NCI-H748 treated with DMSO at 0.1 percent for 48 hours (cell line): Measurements from ENCODE around the gene DROSHA.
A peak's percentile ranks its signal among the peaks of the same experiment; 100 is the strongest.
"Not testable (repeated sequence)": the region's sequence is repeated elsewhere in the genome, so short reads cannot be mapped to it uniquely, and the experiment has no call there.

Source experiments
- DNase-seq: peaks from one replicate; lab custom pipeline; 2025; lab: John Stamatoyannopoulos, UW

Gene DROSHA

DNA sequence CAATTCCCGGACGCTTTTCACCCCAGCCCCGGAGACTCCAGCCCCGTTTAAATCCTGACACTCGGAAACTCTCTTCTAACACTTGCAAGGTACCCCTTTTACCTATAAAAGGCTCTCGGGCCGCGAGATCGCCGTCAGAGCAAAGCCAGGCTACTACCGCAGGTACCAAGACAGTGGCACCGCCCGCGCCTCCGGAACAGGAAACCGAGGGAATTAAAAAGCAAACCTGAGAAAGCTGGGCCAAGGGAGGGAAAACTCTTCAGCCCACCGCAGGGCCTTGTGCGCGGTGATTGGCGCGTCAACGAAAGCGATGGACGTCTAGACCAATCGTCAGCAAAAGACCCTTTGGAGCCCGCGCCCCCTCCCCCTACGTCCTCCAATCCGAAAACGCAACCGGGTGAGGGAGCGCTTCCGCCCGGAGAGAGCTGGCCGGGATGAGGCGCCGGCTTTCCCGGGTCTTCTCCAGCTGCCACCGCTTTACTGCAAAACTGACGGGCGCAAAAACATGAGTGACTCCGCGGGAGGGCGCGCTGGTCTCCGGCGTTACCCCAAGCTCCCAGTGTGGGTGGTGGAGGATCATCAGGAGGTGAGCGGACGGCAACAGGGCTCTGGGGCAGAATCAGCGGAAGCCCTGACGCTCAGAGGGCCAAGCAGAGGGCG, at the start of gene DROSHA, which contains the start of gene C5orf22:
TSS of gene DROSHA (minus strand) at position 206 of the 660 bp plus-strand sequence. CDS start 3,034 bp downstream, outside the sequence.
TSS of gene C5orf22 (plus strand) at position 414 of the 660 bp plus-strand sequence. CDS start at position 506, 92 bp downstream.
- DNase-seq, result peak; percentile 99

DNA sequence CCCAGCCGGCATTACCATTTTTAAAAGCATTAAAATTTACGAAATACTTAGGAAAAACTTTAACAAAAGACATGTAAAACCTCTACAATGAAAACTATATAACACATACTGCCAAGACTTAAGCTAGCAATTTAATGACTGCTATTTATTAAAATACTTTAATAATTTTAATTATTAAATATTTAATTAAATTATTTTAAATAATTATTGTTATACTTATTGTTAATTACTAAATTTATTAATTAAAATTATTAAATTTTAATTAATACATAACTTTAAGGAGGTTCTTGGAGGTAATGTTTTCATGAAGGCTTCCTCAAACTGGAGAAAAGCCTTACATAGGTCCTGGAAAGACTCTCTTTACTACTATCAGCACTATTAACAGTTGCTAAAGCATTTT, 47.7 kb upstream of the DROSHA start:
- no peak for DNase-seq

DNA sequence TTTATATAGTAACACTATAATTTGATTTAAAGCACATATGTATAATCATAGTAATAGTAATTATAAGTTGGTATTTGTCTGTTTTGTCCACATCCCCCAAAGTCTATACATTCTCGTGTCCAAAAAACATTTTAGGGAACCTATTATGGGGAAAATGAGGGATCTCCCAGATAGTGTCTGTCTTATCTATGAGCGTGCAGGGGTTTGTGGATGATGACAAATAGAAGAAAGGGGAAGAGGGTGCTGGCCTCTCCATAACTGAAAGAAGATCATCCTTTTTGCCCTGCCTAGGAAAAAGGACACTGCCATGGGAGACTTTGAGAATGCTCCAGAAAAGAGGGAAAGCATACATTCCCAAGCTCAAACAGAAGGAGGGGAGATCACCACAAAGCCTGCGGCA, 45.5 kb upstream of the DROSHA start:
- no peak for DNase-seq

DNA sequence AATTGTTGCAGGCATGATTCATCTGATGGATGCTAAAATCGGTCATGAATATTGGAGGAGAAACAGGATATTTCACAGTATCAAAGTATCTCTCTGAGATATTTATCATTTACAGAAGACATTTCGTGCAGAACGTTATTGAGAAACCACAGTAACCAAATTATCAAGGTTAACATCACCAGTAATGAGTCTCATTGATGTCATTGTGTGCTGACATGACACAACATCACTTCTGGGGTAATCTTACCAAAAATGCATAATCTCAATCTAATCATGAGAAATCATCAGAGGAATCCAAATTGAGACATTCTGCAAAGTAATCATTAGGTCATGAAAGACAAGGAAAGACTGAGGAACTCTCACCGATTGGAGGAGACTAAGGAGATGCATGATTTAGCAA, 42.9 kb upstream of the DROSHA start:
- DNase-seq, result no peak

GRCh38 chr5:31573494-31574142, 41.7 kb upstream of the DROSHA start:
- DNase-seq, result no peak

DNA sequence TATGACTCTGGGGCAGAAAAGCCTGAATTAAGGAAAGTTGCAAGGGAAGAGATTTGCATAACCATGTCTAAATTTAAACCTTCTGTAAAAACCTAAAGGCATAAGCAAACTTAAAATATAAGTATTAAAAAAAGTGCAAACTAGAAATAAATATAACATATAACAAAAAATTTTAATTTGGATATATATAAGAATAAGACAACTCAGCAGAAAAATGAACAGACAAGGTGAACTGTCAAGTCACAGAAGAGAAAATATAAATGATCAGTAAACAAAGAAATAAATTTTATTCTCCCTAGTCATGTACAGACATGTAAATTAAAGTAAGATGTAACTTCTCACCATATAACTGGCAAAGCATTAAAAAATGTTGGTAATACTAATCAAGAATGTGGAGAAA, 37.2 kb upstream of the DROSHA start:
- DNase-seq, result no peak

DNA sequence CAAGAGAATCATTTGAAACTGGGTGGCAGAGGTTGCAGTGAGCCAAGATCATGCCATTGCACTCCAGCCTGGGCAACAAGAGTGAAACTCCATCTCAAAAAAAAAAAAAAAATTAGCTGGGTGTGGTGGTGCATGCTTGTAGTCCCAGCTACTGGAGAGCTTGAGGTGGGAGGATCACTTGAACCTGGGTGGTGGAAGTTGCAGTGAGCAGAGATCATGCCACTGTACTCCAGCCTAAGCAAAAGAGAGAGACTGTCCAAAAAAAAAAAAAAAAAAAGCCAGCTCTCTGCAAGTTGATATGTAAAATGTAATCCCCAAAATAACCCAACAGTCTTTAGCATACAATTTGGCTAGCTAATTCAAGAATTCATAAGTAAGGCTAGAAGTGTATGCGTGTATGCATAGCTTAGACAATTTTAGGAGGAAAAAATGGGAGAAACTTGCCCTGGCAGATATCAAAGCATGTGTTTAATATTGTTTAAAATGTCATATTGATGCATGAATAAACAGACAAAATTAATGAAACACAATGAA, 36.5 kb upstream of the DROSHA start:
- no peak for DNase-seq

GRCh38 chr5:31566362-31566761, 34.5 kb upstream of the DROSHA start:
- not testable (repeated sequence) for DNase-seq

- no peak for DNase-seq
These were observed 31.3 kb upstream of the DROSHA start for GRCh38 chr5:31563216-31563615.

GRCh38 chr5:31561946-31562345, 30.1 kb upstream of the DROSHA start:
- DNase-seq, result no peak

- no peak for DNase-seq
These were observed 28.0 kb upstream of the DROSHA start for GRCh38 chr5:31559942-31560341.

DNA sequence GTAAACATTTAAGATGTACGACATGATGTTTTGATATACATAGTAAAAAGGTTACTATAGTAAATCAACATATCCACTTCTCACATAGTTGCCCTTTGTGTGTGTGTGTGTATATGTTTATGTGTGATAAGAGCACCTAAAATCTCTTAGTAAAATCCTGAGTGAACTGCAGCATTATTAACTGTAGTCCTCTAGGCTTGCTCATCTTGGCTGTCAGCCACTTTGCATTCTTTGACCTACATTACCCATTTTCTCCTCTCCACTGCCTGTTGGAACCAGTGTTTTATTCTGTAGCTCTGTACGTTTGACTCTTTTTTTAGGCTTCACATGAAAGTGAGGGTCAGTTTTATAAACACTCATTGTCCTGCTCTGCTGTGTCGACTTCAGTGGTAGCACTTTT, 24.6 kb upstream of the DROSHA start:
- DNase-seq, result no peak

GRCh38 chr5:31554552-31554951, 22.7 kb upstream of the DROSHA start:
- DNase-seq, result no peak

DNA sequence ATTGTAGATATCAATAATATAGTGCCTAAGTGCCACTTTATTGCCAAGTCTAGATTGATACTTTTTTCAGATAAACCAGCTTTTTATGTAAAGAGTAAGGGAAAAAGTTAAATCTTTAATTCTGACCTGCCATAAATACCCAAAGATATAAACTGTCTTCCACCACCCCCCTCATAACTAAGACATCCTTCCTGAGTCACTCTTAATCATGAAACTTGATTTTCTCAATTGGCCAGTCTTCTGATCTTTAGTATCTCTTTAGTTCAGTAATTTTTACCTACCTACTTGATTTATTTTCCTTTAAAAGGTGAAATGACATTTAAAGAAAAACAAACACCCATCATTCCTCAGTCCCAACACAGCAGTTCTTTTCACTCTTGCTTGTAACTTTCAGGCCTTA, 22.0 kb upstream of the DROSHA start:
- DNase-seq, result no peak

DNA sequence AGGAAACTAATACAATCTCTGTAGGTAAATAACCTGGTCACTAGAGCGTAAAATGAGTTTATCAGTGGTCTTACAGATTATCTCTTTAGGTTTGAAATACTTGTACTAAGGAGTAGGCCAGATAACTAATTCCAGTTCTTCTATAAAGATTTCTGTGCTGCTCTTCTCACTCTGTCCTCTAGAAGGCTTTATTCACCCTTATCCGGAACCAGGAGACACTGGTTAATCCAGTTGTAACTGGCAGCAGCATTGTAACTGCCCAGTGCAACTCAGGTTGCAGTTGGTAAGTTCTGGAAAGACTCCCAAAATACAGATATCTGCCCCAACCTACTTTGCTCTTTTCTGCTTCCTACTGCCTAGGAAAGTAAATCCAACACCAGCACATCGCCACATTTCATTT, 20.0 kb upstream of the DROSHA start:
- no peak for DNase-seq

DNA sequence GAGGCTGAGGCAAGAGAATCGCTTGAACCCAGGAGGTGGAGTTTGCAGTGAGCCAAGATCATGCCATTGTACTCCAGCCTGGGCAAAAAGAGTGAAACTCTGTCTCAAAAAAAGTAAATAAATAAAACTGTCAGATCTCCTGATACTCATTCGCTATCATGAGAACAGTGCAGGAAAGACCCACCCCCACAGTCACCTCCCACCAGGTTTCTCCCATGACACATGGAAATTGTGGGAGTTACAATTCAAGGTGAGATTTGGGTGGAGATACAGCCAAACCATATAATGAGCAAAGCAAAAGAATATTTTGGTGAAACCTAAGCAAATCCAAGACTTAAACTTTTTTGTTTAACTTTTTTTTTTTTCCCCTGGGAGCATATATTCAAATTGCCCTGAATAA, 17.2 kb upstream of the DROSHA start:
- not testable (repeated sequence) for DNase-seq

DNA sequence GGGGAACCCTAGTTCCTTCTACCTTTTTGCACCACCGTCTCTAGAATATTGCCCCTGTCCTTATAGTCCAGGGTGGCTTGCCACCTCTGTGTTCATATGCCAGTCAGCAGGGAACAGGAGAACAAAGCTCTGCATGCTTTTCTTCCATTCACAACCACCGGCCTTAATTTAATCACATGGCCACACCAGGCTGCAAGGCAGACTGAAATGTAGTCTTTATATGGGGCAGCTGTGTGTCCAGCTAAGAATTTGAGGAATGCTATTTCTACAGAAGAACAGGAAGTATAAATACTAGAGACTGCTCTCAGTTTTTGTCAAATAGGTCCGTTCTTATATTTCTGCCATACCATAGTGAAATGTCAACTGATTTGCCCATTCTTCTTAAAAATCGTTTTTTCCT, 6.0 kb upstream of the DROSHA start:
- DNase-seq, result no peak

GRCh38 chr5:31537349-31537748, 5.5 kb upstream of the DROSHA start:
- DNase-seq, result no peak

DNA sequence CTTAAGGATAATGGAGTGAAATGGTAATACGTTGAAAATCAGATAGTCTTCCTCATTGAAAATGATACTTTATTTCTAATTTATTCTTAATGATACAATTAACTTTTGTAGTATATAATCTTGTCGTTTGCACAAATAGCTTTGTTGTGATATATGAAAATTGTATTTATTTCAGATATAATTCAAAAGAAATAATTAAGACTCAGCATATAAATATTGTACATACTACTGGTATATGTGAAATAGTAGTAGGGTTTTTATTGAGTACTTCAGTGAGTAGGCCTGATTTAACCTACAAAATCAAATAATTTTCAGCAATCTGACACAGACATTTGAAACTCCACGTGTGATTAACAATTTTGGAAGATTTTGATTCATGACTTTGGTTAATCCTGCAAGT, 5.0 kb upstream of the DROSHA start:
- no peak for DNase-seq

- DNase-seq, result no peak
These were observed 2.7 kb upstream of the DROSHA start for GRCh38 chr5:31534527-31535046.

DNA sequence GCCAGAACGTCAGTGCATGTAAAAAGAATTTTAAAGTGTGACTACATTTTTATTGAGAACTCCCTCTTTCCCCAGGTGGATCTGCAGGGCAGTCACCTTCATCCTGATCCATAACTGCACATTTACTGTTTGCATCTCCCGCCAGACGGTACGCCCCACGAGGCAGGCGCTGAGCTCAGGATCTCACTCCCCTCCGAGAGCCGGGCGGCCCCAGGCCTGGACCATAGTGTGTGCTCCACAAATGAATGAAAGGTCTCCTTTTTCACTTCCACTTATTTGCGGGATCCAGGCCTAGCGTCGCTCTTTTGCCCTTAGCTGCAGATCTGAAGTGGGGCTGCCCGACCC, 378 bp downstream of the DROSHA start:
- DNase-seq, result peak; percentile 75

DNA sequence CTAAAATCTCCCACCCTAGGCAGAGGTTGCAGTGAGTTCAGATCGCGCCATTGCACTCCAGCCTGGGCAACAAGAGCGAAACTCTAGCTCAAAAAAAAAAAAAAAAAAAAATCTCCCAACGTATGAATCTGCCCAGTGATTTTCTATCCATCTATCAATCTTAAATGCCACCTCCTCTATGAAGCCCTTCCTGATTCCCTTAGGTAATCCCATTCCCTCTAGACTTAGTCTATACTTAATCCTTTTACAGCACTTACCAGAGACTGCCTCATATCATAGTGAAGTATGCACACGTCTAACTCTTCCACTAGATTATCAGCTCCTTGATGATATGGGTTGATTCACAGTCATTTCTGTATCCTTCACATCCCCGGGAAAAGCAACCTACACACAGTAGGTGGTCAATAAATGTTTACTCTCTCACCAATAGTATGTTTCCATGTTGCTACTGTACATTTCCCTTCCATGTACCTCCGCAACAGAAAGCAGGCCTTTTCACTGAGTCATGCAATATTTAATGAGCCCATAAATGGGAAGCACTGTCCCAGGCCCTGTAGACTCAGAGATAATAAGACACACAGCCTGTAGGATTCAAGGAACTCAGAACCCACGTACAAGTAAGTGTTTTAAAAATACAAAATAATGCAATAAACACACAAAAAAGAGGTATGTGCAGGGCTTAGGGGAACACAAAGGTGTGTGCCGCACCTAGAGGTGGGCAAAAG, 1.2 kb downstream of the DROSHA start:
- no peak for DNase-seq

DNA sequence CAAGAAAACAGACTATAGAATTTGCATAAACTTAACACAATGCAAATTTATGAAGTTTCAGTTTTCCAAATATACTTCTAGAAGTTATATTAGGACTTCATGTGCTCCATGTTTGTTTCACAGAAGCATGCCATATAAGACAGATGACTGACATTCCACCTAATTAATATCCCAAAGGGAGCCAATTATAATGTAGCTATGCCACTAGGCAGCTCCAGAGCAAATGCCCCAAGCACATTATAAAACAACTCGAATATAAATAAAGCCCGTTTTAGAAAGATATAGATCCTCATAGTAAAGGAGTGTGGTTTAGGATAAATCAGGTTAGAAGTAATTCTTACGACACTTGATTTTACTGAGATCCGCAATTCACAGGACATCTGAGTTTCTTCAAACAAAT, 8.9 kb downstream of the DROSHA start:
- no peak for DNase-seq
